ENCODE data around the gene SLC8A1. TPM values are rescaled to one million over a fixed set of nuclear protein-coding genes. Genes with fewer than 3 reads are reported as not detected.

SLC8A1 gene
- total RNA-seq, 4 donors from 2014 or later, result 19.6 to 51.2 (median 31.2) TPM

- Histone ChIP-seq H3K27ac (no peak overlapping the region), H3K9me3 (no peaks in the 10 kb centered on the region), H3K36me3 (no peaks in the 10 kb centered on the region), H3K4me1 (no peaks in the 10 kb centered on the region), H3K4me3 (no peak overlapping the region), H3K27me3 (no peaks in the 10 kb centered on the region)
- no peak for TF ChIP-seq POLR2A (IDR thresholded peaks at IDR 0.05)
- no peak for TF ChIP-seq CTCF (IDR thresholded peaks at IDR 0.05)
- DNase-seq, result no peak
Measured at GRCh38 chr2:40047406-40047805, 404.5 kb downstream of the SLC8A1 start.

All from Peyer's patch (tissue), 4 donors.